TTC549 (cell line): ENCODE measurements around the gene CCR2.
"Not testable (repeated sequence)": the region's sequence is repeated elsewhere in the genome, so short reads cannot be mapped to it uniquely, and the experiment has no call there.

Experiments
- FAIRE-seq: peaks from 2 replicates; lab custom pipeline; 2012; peaks lifted over from hg19 to GRCh38; lab: Jason Lieb, UNC

CCR2 gene

GRCh38 chr3:46380471-46381221 lies 26.7 kb downstream of the CCR2 start:
- FAIRE-seq, result no peak

GRCh38 chr3:46381625-46382024 lies 27.7 kb downstream of the CCR2 start:
- FAIRE-seq, result no peak

GRCh38 chr3:46383211-46383950 lies 29.5 kb downstream of the CCR2 start:
- no peak for FAIRE-seq

DNA sequence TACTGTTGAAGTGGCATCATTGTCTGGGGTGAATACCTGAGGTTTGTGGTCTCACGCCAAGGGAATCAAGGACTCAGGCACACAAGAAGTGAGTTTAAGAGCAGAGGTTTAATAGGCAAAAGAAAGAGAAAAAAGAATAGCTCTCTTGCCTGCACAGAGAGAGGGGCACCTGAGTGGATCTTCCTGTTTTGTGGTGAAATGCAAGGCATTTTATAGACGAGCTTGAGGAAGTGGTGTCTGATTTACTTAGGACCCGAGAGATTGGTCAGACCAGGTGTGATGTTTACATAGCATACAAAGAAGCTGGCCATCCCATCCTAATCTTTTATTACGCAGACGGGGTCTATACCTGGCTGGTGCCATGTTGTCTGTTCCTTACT lies 30.0 kb downstream of the CCR2 start:
- no peak for FAIRE-seq

DNA sequence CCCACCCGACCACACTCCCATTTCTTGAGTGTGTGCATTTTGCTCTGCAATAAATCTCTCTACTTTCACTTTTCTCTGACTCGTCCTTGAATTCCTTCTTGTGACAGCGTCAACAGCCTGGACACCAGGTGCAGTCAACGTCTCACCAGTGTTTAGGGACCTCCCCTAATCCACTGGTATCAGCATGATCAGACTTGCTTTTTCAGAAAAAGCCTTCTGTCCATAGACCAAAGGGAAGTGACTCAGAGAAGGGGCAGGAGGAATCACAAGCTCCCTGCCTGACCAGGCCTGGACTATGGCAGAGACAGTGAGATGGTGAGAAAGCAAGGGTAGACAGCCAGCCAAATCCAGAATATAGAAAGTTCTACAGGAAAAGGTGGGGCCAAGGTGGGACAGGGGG lies 32.3 kb downstream of the CCR2 start:
- no peak for FAIRE-seq

GRCh38 chr3:46388847-46389246 lies 34.9 kb downstream of the CCR2 start:
- not testable (repeated sequence) for FAIRE-seq

- no peak for FAIRE-seq
These were observed 35.4 kb downstream of the CCR2 start for GRCh38 chr3:46389306-46389705.

DNA sequence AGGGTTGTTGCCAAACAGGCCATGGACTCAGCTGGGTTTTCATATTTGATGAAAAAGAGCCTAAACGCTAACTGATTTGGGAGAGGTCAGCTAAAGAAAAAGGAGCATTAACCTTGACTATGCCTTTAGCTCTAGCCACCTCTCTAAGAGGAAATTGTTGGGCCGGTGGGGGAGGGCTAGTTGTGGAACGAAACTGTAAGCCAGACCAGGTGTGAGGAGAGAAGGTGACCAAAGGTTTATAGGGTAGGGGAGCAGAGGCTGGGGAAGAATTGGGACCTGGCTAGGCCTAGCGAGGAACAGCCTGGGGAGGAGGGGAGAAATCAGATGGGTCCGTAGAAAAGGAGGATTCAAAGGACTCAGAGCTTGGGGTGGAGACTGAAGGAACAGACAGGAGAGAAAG lies 37.6 kb downstream of the CCR2 start:
- not testable (repeated sequence) for FAIRE-seq

DNA sequence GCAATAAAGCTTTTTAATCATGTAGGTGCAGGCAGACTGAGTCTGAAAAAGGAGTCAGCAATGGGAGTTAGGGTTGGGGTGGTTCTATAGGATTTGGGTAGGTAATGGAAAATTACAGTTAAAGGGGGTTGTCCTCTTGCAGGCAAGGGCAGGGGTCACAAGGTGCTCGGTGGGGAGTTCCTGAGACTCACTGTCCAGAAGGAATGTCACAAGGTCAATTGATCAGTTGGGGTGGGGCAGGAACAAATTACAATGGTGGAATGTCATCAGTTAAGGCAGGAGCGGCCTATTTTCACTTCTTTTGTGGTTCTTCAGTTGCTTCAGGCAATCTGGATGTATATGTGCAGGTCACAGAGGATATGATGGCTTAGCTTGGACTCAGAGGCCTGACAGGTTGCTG lies 39.1 kb downstream of the CCR2 start:
- no peak for FAIRE-seq

DNA sequence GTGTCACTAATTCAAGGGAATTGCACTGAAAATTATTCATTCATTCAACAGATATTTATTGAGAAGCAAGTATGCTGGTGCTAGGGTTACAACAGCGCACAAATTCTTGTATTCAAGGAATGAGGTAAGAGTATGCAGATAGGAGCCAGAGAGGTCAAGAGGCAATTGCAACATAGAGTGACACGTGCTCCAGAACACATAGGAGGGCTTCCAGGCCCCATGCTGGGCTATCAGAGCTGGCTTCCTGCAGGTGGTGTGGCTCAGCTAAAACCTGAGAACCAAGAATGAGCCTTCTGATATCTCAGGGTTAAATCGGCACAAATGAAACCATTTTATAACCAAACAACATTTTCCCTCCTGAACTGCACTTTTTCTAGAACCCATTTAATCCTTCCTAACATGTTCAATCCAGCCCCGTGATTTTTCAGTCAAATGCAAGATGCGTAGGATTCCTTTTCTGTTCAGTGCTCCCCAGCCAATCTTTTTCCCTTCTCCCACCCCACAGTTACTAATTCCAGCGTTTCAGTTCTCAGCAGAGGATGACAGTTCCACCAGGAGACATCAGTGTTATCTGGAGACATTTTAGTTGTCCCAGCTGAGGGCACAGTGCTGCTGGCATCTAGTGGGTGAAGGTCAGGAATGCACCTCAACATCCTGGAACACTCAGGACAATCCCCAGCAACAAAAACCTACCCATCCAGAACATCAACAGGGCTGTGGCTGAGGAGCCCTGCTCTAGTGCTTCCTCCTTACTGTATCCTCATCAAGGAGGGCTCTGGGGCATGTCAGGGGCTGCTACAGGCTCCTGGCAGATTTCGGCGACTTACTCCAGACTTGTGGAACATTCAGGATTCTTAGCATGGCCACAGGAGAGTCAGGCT lies 39.9 kb downstream of the CCR2 start:
- no peak for FAIRE-seq

DNA sequence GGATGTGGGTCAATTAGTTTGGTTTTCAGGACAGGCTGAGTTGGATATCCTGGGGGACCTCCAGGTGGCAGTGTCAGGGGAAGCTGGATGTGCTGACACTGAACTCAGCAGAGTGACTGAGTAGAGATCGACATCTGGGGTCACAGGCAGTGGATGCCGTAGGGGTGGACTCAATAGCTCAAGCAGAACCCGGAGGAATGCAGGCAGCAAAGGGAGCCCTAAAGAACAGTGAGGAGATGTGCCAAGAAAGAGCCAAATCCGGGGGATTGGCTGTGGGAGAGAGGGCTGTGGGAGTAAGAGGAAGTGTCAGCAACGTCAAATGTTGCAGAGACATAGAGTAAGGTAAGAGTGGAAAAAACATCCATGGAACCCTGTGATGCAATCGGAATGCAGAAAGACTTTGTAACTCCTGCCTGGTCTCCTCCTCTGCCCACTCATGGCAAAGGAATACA lies 41.3 kb downstream of the CCR2 start:
- FAIRE-seq, result no peak

GRCh38 chr3:46395766-46396530 lies 42.0 kb downstream of the CCR2 start:
- no peak for FAIRE-seq

- FAIRE-seq, result no peak
These were observed 43.2 kb downstream of the CCR2 start for GRCh38 chr3:46397111-46397510.

GRCh38 chr3:46398186-46398955 lies 44.5 kb downstream of the CCR2 start:
- no peak for FAIRE-seq

DNA sequence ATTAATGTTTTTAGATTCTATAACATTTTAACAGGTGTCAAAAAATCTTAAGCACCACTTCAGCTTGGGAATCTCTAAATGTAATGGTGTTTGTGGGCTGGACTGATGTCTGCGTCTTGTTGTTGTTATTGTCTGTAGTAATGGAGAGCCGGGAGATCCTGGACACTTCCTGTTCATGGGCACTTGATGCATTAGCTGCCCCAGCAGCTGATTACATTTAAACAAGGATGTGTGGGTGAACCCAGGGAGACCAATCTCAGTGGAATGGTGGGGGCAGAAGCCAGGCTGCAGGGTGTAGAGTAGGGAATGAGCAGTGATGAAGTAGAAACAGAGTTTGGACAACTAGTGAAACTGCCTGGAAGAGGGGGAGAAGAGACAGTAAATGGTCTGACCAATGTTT lies 45.2 kb downstream of the CCR2 start:
- no peak for FAIRE-seq

GRCh38 chr3:46399557-46399956 lies 45.6 kb downstream of the CCR2 start:
- FAIRE-seq, result no peak

GRCh38 chr3:46400000-46400734 lies 46.3 kb downstream of the CCR2 start:
- FAIRE-seq, result no peak

- FAIRE-seq, result no peak
These were observed 46.9 kb downstream of the CCR2 start for GRCh38 chr3:46400846-46401245.

- no peak for FAIRE-seq
These were observed 47.7 kb downstream of the CCR2 start for GRCh38 chr3:46401579-46401978.

DNA sequence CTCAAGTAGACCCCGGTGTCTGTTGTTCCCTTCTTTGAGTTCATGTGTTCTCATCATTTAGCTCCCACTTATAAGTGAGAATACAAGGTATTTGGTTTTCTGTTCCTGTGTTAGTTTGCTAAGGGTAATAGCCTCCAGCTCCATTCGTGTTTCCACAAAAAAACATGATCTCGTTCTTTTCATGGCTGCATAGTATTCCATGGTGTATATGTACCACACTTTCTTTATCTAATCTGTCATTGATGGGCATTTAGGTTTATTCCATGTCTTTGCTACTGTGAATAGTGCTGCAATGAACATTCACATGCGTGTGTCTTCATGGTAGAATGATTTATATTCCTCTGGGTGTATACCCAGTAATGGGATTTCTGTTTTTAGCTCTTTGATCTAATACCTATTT lies 49.0 kb downstream of the CCR2 start:
- FAIRE-seq, result not testable (repeated sequence)
